AG04449 (cell line): ENCODE measurements around the gene PLTP.

Source experiments
- CTCF ChIA-PET: fragments of 350-600 bp; formaldehyde crosslinking; extraction: SDS; loops from one replicate; lab custom pipeline; 2021; ENCODE audit warnings: antibody characterized with exemption; lab: Yijun Ruan, JAX
- POLR2A ChIA-PET: fragments of 400-600, 350-600 bp; formaldehyde crosslinking; extraction: SDS; loops from one replicate; lab custom pipeline; 2020; ENCODE audit warnings: antibody characterized with exemption, inconsistent platforms; lab: Yijun Ruan, JAX
- DNase-seq: peaks from one replicate; pipeline ENCODE4 v3.0.0-alpha.2; 2010; ENCODE audit warnings: low read depth, low spot score
- H3K4me3 ChIP-seq: 2 replicates; pipeline ENCODE4 v1.5.1; 2011; ENCODE audit warnings: low read depth, mild to moderate bottlenecking, control low read depth, low read length
- TF ChIP-seq, protein P1 (sequence below): IDR thresholded peaks from one replicate; pipeline ENCODE4 v1.5.1; 2011; ENCODE audit warnings: mild to moderate bottlenecking, moderate library complexity, low read length, control low read depth, inconsistent platforms; ENCODE audit not compliant: insufficient read depth; ENCODE audit errors: missing control alignments

The PLTP gene

DNA sequence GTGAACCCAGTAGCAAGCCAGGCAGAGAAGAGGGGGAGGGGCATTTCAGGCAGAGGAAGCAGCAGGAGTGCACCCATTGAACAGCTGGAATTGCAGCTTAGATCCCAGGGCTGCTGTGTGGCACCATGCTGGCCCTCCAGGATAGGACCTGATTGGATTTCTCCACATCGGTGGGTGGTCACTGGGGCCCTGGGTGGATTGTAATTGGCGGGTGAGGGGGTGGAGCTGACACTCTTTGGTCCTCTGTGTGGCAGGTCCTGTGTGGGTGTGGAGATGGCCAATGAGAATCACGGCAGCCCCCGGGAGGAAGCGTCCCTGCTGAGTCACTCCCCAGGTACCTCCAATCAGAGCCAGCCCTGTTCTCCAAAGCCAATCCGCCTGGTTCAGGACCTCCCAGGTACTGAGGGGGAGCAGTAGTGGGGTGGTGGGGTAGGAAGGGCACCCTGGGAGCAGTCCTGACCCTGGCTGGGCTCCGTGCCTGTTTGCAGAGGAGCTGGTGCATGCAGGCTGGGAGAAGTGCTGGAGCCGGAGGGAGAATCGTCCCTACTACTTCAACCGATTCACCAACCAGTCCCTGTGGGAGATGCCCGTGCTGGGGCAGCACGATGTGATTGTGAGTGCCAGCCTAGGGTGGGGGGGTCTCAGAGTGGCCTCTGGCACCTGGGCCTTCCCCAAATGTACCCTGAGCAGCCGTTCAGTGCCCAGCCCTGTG, 26.9 kb upstream of the PLTP start:
- TF ChIP-seq, protein P1, sequence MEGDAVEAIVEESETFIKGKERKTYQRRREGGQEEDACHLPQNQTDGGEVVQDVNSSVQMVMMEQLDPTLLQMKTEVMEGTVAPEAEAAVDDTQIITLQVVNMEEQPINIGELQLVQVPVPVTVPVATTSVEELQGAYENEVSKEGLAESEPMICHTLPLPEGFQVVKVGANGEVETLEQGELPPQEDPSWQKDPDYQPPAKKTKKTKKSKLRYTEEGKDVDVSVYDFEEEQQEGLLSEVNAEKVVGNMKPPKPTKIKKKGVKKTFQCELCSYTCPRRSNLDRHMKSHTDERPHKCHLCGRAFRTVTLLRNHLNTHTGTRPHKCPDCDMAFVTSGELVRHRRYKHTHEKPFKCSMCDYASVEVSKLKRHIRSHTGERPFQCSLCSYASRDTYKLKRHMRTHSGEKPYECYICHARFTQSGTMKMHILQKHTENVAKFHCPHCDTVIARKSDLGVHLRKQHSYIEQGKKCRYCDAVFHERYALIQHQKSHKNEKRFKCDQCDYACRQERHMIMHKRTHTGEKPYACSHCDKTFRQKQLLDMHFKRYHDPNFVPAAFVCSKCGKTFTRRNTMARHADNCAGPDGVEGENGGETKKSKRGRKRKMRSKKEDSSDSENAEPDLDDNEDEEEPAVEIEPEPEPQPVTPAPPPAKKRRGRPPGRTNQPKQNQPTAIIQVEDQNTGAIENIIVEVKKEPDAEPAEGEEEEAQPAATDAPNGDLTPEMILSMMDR: no peak
- H3K4me3 ChIP-seq: no peak overlapping the region
- POLR2A ChIA-PET: no interaction called here
- CTCF ChIA-PET: interaction anchor here (0.9 to 5.6 kb wide), 3 partner anchors 10 to 30 kb away, joined by 3 to 55 read pairs (median 7); no protein-coding TSS in a partner anchor
- DNase-seq: no peak

DNA sequence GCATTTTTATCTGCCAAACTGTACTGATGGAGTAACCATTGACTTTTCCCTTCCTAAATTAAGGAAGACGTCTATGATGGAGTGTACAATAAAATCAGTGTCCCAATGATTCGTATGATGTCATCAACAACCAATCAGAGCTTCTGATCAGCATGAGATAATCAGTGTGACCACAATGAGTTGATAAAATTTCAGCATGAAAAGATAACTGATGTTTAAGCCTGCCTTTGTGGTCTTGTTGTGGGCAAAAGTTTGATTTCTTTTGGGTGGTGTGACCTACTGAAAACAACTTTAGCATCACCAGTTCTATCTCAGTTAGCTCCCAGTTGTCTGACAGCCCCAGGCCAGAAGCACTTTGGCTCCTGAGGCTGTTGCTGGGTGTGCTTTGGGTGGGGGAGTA, 25.8 kb upstream of the PLTP start:
- DNase-seq: no peak
- H3K4me3 ChIP-seq: no peak overlapping the region
- POLR2A ChIA-PET: no interaction called here
- TF ChIP-seq, protein P1: no peak
- CTCF ChIA-PET: interaction anchor here (1.1 to 5.6 kb wide), 4 partner anchors 11 to 138 kb away, joined by 3 to 55 read pairs (median 8); no protein-coding TSS in a partner anchor

DNA sequence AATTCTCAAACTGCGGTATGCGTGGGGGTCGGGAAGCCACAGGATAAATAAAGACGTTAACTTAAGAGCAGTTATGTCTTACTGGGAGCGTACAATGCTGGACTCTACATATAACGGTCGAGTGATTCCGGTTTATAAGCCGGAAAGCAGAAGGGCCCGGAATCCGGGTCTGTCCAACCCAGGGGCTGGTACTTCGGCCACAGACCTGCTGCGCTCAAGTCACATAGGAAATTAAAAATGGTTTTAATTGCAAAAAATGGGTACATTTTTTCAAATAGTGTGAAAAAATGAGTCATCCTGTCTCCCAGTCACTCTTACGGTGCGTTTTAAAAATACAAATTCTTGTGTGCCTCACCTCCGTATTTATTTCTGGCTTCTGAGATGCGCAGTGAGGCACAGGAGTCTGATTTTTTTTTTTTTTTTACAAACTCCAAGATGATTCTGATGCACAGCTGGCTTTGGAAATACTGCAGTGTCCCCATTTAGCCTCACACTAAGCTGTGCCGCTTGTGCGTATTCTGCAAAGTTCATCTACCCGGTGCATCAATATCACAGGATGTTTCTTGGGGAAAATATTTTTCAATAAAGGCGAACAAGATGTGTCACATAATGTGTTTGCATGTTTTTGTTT, 23.6 kb upstream of the PLTP start:
- TF ChIP-seq, protein P1: no peak
- ChIA-PET POLR2A (interaction anchor here (0.6 to 2.6 kb wide), 18 partner anchors 9 to 994 kb away, joined by 3 to 31 read pairs (median 5); partner anchors contain the start of genes CTSA, NEURL2, SNX21 and ZSWIM1), CTCF (interaction anchor here (0.6 to 3.7 kb wide), 6 partner anchors 35 to 623 kb away, joined by 3 to 23 read pairs (median 3); no protein-coding TSS in a partner anchor)
- peak overlapping the region; percentile 74 for H3K4me3 ChIP-seq
- no peak for DNase-seq

DNA sequence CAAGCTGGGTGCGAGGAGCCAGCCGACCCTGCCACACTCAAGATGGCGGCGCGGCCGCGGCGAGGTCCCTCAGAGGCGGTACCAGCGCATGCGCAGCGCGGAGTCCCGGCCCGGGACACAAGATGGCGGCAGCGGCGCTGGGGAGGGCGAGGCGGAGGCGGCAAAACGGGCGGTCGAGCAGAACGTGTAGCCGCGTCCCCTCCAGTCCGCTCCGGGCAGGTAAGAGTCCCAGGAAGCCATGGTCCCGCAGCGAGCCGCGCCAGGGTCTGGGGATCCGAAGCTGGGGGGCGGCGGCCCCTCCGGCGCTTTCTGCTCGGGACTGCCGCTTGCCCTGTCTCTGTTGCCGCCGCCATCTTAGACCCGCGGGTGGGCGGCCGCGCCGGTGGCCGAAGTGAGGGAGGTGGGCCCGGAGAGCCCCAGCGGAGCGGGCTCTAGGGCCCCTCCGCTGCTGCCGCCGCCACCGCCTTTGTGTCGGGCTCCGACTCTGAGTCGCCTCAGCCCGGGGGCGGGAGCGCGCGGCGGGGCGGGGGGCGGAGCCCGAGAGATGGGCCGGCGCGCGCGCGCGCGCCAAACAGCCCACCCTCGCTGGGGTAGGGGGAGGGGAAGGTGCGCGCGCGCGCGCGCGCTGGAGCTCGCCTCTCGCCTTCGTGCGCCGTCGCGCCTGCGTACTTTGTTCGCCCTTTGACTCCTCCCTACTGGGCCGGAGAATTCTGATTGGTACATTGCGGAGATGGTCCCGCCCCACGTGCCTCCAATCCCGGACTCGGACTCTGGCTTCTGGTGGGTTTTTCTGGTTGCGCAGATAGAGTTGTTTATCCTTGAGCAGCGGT, 22.8 kb upstream of the PLTP start, which contains the start of gene PCIF1:
Gene PCIF1, plus strand, starts transcription at position 98 of the 830 bp plus-strand sequence. CDS start 4,317 bp downstream, outside the sequence.
- peak; percentile 67 for DNase-seq
- TF ChIP-seq, protein P1: no peak
- CTCF ChIA-PET: interaction anchor here (0.9 to 3.7 kb wide), 6 partner anchors 9 to 139 kb away, joined by 3 to 23 read pairs (median 4); no protein-coding TSS in a partner anchor
- H3K4me3 ChIP-seq: peak within 1 kb of the TSS; percentile 99
- POLR2A ChIA-PET: interaction anchor here (0.6 to 2.6 kb wide), 21 partner anchors 9 to 993 kb away, joined by 3 to 31 read pairs (median 5); partner anchors contain the start of genes CTSA, NEURL2, SNX21 and ZSWIM1

DNA sequence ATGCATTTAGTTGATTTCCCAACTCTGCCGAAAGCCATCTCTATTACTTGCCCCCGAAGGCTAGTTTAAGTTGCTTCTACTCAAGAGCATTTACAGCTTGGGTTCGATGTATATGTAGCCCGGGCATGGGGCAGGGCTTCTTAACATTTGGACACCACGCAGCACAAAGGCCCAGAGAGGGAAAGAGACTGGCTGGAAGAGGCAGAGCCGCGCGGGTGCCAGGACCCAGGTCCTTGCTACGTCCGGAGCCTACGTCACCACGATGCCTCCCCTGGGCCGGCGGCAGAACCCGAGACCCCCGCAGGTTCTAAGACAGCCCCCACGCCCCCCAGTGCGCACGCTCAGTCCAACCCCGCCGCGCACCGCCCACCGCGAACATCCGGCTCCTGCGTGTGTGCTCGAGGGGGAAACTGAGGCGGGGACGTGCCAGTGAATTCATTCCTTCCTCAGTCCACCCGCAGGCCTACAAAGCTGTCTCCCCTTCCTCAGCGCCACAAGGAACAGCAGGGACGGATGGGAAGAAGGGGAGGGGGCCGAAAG, 22.2 kb upstream of the PLTP start:
- peak overlapping the region; percentile 99 for H3K4me3 ChIP-seq
- CTCF ChIA-PET: interaction anchor here (0.9 to 3.7 kb wide), 11 partner anchors 9 to 138 kb away, joined by 3 to 23 read pairs (median 4); no protein-coding TSS in a partner anchor
- DNase-seq: no peak
- TF ChIP-seq, protein P1: no peak
- POLR2A ChIA-PET: interaction anchor here (0.7 to 2.6 kb wide), 19 partner anchors 10 to 100 kb away, joined by 3 to 31 read pairs (median 5); partner anchors contain the start of genes CTSA, NEURL2, SNX21 and ZSWIM1
